GM19395 (cell line): ENCODE results near the gene ATG4D.
"Not testable (repeated sequence)": the region's sequence is repeated elsewhere in the genome, so short reads cannot be mapped to it uniquely, and the experiment has no call there.

Experiments used
- ATAC-seq: cut with Tn5 transposase; IDR thresholded peaks from one replicate; pipeline ENCODE4 v1.9.1; 2021; ENCODE audit warnings: mild to moderate bottlenecking, moderate library complexity; ENCODE audit not compliant: unreplicated experiment

Gene ATG4D

DNA sequence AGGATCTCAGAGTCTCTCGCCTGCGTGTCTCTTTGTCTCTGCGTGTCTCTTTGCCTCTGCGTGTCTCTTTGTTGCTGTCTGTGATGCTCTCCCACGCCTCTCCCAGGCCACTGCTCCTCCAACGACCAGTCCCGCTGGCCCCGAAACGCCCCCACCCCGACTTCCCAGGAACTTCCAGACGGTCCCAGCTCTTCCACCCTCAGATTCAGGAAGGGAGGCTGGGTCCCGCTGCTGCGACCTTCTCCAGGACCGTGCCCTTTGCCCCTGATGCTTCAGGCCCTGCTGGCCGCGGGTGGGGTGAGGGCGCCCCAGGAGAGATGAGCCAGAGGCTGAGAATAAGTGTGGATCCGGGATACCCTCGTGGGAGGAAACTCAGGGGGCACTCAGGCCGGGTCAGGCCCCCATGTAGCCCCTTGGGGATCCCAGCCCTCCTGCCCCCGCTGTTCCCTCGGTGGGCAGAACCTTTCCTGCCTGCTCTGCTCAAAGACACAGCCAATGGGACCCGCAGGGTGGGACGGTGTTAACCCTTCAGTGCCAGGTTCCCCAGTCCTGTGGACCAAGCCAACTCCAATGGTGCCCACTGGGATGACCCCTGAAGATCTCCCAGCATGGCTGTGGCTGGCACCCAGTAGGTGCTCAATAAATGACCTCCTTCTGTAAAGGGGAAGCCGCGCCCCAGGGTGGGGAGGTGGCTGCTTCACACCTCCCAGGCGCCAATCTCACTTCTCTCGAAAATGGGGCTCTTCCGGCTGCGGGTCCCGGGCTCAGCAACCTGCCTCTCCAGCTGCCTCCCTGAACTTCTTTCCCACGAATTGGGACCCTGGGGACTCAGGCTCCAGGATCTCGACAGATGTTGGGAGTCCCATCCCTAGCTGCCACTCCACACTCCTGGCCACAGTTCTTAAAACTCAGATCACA is 25.0 kb upstream of the ATG4D start:
- ATAC-seq = no peak

DNA sequence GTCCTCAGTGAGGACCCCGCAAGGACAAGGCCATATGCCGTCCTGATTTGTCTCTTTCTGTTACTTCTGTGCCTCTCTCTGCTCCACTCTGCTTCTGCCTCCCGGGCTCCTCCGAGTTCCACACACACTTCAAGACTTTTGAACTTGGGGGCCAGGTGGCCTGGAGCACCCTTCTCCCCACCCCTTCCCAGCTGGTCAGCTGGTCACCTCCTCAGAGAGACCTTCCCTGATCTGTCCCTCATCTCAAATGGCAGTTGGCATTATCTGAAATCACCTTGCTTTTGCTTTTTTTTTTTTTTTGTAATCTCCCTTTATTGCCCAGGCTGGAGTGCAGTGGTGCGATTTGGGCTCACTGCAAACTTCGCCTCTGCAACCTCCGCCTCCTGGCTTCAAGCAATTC is 24.3 kb upstream of the ATG4D start:
- ATAC-seq = no peak

DNA sequence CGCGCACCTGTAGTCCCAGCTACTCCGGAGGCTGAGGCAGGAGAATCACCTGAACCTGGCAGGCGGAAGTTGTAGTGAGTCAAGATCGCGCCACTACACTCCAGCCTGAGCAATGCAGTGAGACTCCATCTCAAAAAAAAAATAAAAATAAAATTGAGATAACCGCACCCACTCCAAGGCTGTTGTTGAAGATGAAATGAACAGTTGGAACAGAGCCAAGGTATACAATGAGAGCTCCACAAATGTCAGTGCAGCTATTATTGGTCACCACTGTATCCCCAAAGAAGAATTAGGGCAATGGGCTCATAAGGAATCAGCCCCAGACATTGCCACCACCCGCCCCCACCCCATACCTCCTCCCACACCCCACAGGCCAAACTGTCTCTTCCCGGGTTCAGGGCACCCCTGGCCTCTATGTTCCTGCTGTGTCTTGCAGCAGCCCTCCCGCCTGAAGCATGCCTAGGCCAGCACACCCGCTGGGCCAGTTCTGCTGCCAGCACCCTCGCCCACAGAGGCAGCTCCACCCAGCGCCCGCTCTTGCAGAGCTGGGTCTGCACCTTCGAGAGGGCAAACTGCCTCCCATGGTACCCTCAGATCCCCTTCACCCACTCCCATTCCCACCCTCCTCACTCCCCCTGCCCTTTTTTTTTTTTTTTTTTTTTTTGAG is 22.9 kb upstream of the ATG4D start:
- ATAC-seq = no peak

DNA sequence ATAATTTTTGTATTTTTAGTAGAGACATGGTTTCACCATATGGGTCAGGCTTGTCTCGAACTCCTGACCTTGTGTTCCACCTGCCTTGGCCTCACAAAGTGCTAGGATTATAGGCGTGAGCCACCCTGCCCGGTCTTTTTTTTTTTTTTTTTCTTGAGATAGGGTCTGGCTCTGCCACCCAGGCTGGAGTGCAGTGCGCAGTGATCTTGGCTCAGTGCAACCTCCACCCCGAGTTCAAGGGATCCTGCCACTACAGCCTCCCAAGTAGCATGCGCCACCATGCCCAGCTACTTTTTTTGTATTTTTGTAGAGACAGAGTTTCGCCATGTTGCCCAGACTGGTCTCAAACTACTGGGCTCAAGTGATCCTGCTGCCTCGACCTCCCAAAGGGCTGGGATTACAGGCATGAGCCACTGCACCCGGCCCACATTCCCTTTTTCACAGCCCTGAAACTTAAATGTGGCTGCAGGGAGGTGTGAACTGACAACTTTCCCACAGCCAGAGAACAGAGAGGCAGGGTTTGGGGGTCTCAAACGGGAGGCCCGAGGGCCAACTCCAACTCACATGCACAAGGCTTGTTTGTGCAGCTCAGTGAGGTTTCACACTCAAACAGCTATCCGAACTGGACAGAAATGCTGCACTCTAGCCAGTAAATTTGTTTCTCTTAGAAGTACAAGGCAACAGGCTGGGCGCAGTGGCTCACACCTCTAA is 22.1 kb upstream of the ATG4D start:
- no peak for ATAC-seq

DNA sequence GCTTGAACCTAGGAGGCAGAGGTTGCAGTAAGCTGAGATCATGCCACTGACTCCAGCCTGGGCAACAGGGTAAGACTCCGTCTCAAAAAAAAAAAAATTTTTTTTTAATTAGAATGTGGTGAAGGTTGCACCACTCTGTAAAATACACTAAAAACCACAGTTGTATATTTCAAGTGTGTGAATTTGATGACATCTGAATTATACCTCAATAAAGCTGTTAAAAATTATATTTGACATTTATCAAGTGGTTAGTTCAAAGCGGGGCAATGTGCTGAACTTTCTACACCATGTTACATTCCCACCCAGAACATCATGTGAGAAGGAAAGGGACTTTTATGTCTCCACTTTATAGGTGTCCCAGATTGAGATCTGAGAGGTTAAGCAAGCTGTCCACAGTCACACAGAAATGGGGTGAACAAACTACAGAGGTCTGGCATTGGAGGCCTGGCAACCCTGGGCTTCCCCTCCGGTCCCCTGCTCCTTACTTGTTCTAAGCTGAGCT is 20.5 kb upstream of the ATG4D start:
- ATAC-seq = no peak

DNA sequence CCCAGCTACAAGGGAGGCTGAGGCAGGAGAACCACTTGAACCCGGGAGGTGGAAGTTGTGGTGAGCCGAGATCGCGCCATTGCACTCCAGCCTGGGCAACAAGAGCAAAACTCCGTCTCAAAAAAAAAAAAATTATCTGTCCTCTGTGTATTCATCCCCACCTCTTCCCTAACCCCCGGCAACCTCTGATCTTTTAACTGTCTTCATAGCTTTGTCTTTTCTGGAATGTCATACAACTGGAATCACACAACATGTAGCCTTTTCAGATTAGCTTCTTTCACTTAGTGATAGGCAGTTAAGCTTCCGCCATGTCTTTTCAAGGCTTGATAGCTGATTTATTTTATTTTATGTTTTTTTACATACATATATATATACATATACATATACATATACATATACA is 18.1 kb upstream of the ATG4D start:
- ATAC-seq = no peak

DNA sequence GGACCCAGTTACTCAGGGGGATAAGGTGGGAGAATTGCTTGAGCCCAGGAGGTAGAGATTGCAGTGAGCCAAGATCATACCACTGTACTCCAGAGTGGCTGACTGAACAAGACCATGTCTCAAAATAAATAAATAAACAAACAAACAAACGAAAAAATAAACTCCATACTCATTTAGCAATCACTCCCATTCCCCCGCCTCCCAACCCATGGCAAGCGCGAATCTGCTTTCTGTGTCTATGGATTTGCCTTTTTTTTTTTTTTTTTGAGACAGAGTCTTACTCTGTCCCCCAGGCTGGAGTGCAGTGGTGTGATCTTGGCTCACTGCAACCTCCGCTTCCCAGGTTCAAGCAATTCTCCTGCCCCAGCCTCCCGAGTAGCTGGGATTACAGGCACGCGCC is 16.8 kb upstream of the ATG4D start:
- not testable (repeated sequence) for ATAC-seq

DNA sequence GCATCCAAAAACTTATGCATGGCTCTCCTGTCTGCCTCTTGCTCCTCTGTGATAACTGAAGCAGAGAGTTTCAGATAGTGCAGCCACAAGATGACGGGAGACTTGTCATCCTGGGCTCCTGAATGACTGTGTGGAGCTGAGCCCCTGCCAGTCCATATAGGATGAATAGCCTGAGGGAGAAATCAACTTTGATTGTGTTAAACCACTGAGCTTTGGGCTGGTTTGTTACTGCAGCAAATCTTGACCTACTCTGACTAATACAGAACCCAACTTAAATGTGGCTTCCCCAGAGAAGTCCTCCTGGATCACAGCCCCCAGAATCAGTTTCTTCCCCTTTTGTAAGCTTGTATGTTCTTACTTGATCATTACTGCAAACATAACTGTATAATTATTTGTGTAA is 11.2 kb upstream of the ATG4D start:
- ATAC-seq = no peak

DNA sequence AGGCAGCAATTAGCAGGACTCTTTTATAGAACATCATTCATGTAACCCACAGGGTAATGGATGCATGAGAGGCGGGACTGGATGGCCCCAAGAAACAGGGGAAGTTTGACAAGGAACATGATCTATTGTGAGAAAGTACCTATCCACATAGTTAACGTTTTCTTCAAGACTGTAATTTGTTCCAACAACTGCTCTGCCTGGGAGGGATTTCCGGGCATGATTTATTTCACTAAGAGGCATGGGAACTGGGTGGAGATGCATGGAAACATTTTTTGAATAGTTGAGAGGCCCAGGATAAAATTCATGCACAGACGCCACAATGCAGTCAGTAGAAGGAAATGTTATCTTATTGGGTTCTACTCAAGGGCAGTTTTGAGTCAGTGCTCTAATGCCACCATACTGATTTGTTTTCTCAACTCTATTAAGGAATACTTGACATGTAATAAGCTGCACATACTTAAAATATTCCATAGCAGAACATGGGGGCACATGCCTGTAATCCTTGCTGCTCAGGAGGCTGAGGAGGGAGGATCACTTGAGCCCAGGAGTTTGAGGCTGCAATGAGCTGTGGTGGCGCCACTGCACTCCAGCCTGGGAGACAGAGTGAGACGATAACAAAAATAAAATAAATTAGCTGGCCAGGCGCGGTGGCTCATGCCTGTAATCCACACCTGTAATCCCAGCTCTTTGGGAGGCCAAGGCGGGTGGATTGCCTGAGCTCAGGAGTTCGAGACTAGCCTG is 9.9 kb upstream of the ATG4D start:
- no peak for ATAC-seq

DNA sequence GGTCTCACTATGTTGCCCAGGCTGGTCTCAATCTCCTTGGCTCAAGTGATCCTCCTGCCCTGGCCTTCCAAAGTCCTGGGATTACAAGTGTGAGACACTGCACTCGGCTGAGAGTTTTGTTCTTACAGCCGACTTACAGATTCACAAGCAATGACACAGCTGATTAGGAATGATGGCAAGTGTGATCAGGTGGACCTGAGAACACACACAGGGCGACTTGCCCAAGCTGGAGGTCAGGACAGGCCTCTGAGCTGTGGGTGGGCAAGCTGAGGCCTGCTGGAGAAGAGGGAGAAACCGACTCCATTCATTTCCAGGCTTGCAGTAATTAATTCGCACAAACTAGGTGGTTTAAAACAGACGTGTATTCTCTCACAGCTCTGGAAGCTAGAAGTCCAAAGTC is 8.1 kb upstream of the ATG4D start:
- no peak for ATAC-seq

DNA sequence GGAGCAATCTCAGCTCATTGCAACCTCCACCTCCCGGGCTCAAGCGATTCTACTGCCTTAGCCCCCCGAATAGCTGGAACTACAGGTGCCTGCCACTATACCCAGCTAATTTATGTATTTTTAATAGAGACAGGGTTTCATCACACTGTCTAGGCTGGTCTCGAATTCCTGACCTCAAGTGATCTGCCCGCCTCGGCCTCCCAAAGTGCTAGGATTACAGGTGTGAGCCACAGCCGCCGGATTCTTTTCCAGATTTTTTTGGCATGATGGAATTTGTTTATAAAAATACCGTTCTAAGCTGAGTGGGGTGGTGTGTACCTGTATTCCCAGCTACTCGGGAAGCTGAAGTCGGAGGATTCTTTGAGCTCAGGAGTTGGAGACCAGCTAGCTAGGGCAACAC is 6.0 kb upstream of the ATG4D start:
- no peak for ATAC-seq

DNA sequence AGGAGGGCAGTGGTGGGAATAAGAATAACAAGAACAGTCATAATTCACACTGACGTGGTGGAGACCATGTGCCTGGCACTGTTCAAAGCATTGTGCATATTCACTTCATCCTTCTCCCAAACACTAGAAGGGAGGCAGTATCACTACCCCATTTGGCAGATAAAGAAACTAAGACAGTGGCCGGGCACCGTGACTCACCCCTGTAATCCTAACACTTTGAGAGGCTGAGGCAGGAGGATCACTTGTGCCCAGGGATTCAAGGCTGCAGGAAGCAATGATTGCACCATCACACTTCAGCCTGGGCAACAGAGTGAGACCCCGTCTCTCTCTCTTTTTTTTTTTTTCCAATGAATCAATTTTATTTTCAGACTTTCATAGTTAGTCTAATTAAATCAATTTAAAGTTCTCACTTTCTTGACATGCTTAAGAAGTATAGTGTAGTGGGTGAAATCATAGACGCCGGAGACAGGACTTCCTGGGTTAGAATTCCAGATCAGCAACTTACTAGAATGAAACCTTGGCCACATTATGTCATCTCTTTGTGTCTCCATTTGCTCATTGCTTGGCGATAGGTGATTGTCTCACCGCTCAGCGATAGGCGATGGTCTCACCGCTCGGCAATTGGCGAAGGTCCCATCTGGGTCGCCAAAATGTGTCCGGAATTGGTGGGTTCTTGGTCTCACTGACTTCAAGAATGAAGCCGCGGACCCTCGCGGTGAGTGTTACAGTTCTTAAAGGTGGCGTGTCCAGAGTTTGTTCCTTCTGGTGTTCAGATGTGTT is 5.3 kb upstream of the ATG4D start:
- ATAC-seq = no peak

DNA sequence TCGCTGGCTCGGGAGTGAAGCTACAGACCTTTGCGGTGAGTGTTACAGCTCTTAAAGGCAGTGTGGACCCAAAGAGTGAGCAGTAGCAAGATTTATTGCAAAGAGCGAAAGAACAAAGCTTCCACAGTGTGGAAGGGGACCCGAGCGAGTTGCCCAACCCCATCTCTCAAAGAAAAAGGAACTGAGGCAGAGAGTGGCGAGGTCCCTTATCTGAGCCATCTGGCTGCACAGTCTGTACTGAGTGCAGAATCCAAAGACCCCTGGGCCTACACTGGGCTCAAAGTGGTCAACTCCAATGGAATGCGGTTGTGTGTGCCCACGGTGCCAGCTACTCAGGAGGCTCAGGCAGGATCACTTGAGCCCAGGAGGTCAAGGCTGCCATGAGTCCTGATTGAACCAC is 4.7 kb upstream of the ATG4D start:
- not testable (repeated sequence) for ATAC-seq

DNA sequence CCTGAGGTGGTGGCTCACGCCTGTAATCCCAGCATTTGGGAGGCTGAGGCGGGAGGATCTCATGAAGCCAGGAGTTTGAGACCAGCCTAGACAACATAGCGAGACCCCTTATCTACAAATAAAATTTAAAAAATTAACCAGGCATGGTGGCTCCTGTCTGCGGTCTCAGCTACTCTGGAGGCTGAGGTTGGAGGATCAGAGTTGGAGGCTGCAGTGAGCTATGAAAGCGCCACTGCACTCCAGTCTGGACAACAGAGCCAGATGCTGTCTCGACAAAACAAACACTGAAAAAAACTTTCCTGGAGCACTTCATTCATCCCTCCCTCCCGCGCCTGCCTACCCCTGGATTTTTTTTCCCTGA is 665 bp upstream of the ATG4D start:
- no peak for ATAC-seq

DNA sequence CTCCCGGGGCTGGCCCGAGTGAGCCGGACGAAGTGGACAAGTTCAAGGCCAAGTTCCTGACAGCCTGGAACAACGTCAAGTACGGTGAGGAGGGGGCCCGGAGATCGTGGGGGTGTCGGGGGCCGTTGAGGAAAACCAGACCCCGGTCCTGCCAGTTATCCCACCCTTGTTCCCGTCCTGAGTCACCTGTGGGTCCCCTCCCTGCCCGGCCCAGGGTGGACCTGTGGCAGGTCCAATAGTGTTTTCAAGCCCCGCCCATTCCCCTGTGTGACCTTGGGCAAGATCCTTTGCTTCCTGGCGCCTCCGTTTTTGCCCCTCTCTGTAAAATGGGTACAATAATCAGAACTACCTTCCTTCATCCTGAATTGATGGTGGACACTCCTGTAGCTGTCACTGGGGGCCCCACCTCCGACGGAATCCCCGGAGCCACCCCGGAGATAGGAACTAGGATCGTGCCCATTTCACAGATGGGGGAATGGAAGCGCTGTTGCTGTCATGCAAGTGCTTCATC is 593 bp downstream of the ATG4D start:
- peak; percentile 27 for ATAC-seq

DNA sequence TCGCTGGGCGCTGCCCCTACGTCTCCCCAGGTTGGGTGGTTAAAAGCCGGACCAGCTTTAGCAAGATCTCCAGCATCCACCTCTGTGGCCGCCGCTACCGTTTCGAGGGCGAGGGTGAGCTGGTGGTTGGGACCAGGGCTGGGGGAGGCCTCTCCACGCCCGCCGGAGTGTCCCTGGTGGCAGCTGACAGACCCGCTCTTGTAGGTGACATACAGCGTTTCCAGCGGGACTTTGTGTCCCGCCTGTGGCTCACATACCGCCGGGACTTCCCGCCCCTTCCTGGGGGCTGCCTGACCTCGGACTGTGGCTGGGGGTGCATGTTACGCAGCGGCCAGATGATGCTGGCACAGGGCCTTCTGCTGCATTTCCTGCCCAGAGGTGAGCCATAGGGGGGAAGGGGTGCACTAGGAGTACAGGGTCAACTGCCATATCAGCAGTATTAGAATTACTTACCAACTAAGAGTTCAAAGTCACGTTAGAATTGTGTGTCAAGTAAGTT is 1.1 kb downstream of the ATG4D start:
- no peak for ATAC-seq

DNA sequence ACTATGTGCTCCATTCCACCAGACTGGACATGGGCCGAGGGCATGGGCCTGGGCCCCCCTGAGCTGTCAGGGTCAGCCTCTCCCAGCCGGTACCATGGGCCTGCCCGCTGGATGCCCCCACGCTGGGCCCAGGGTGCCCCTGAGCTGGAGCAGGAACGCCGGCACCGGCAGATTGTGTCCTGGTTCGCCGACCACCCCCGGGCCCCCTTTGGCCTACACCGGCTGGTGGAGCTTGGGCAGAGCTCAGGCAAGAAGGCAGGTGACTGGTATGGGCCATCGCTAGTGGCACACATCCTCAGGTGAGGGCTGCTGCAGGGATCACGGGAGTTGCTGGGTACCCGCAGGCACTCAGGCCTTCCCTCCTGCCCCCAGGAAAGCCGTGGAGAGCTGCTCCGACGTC is 3.1 kb downstream of the ATG4D start:
- no peak for ATAC-seq

DNA sequence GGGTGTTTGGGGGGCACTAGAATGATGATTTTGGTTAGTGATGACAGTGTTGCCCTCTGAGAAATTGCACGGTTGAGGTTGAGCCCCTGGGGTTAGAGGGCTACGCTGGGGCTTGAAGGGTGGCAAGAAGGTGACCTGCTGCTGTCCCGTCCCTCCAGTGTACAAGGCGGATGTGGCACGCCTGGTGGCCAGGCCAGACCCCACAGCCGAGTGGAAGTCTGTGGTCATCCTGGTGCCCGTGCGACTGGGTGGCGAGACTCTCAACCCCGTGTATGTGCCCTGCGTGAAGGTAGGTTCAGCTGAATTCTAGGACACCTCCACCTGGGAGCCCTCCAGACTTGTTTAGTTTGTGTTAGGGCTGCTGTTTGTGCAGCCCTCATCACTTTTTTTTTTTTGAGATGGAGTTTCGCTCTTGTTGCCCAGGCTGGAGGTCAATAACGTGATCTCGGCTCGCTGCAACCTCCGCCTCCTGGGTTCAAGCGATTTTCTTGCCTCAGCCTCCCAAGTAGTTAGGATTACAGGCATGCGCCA is 5.1 kb downstream of the ATG4D start:
- no peak for ATAC-seq

DNA sequence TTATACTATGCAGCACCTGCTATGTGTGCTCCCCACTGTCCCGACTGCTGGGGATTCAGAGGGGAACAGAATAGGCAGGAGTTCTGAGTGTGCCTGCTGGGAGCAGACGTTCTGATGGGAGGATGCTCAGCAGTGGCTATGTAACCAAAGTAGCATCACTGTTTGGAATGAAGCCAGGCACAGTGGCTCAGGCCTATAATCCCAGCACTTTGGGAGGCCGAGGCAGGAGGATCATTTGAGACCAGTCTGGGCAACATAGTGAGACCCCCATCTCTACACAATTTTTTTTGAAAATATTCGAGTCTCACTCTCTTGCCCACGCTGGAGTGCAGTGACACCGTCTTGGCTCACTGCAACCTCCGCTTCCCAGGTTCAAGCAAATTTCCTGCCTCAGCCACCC is 6.0 kb downstream of the ATG4D start:
- ATAC-seq = no peak

DNA sequence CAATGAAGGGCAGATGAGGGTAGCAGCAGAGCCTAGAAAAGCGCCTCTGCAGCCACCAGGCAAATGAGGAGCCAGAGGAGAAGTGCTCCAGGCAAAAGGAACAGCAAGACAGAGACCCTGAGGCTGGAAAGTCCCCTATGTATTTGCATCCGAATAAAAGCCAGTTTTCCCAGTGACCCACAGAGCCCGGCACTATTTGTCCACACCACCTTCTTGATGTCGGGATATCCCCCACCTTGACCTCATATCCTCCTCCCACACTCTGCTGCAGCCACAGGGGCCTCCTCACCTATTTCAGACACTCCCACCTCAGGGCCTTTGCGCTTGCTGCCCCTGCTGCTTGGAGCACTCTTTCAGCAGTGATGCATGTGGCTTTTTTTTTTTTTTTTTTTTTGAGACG is 6.6 kb downstream of the ATG4D start:
- no peak for ATAC-seq
